Glutamatergic neuron (in vitro differentiated cells): ENCODE results near the gene CYP8B1. TPM values are rescaled to one million over a fixed set of nuclear protein-coding genes. Genes with fewer than 3 reads are reported as not detected.

Experiments used
- DNase-seq: peaks from one replicate; pipeline ENCODE4 v3.0.0; 2022
- H3K27ac Mint-ChIP-seq: one replicate; pipeline ENCODE4 v1.8.0; 2020; ENCODE audit warnings: mild to moderate bottlenecking, mixed read lengths, inconsistent platforms; ENCODE audit not compliant: unreplicated experiment
- H3K27me3 Mint-ChIP-seq: one replicate; pipeline ENCODE4 v1.8.0; 2020; ENCODE audit warnings: mild to moderate bottlenecking, moderate library complexity, mixed read lengths, inconsistent platforms; ENCODE audit not compliant: unreplicated experiment
- H3K36me3 Mint-ChIP-seq: one replicate; pipeline ENCODE4 v1.8.0; 2020; ENCODE audit warnings: mild to moderate bottlenecking, mixed read lengths, inconsistent platforms; ENCODE audit not compliant: unreplicated experiment
- H3K4me1 Mint-ChIP-seq: one replicate; pipeline ENCODE4 v1.8.0; 2020; ENCODE audit warnings: mild to moderate bottlenecking, low read depth, mixed read lengths, inconsistent platforms; ENCODE audit not compliant: unreplicated experiment
- H3K4me3 Mint-ChIP-seq: one replicate; pipeline ENCODE4 v1.8.0; 2020; ENCODE audit warnings: mild to moderate bottlenecking, mixed read lengths, inconsistent platforms; ENCODE audit not compliant: unreplicated experiment
- H3K9me3 Mint-ChIP-seq: one replicate; pipeline ENCODE4 v1.8.0; 2020; ENCODE audit warnings: mild to moderate bottlenecking, moderate library complexity, mixed read lengths, inconsistent platforms; ENCODE audit not compliant: unreplicated experiment
- CTCF ChIP-seq: fragments of 200-600 bp; sonication (generic); IDR thresholded peaks from one replicate; pipeline ENCODE4 v1.5.0; 2021; ENCODE audit not compliant: partially characterized antibody, unreplicated experiment
- total RNA-seq: library from RNA; stranded (reverse); fragmentation: NEBNext Ultra II Directional; extraction: Animal tissue kit (Norgen Biotek cat#: 25700); gene quantifications from one replicate; pipeline ENCODE4 v1.2.1, GENCODE V29; 2021; ENCODE audit not compliant: unreplicated experiment

The CYP8B1 gene
- total RNA-seq, 1 donor from 2014 or later = not detected

GRCh38 chr3:42894698-42895579 is 19.3 kb upstream of the CYP8B1 start:
- DNase-seq = no peak
- no peak overlapping the region for H3K4me3 Mint-ChIP-seq
- no peaks in the 10 kb centered on the region for H3K27me3 Mint-ChIP-seq
- TF ChIP-seq CTCF = no peak
- H3K4me1 Mint-ChIP-seq = no peaks in the 10 kb centered on the region
- no peaks in the 10 kb centered on the region for H3K9me3 Mint-ChIP-seq
- H3K27ac Mint-ChIP-seq = no peak overlapping the region
- no peaks in the 10 kb centered on the region for H3K36me3 Mint-ChIP-seq

DNA sequence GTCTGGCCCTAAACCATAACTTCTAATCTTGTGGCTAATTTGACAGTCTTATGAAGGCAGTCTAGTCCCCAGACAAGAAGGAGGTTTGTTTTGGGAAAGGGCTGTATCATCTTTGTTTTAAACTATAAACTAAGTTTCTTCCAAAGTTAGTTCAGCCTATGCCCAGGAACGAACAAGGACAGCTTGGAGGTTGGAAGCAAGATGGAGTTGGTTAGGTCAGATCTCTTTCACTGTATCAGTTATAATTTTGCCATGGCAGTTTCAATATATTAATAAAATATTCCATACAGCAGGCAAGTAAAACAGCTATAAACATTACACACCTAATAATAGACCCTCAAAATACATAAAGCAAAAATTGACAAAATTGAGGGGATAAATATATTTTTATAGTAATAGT is 17.1 kb upstream of the CYP8B1 start:
- Mint-ChIP-seq H3K4me1 (no peaks in the 10 kb centered on the region), H3K36me3 (no peaks in the 10 kb centered on the region)
- TF ChIP-seq CTCF = no peak

DNA sequence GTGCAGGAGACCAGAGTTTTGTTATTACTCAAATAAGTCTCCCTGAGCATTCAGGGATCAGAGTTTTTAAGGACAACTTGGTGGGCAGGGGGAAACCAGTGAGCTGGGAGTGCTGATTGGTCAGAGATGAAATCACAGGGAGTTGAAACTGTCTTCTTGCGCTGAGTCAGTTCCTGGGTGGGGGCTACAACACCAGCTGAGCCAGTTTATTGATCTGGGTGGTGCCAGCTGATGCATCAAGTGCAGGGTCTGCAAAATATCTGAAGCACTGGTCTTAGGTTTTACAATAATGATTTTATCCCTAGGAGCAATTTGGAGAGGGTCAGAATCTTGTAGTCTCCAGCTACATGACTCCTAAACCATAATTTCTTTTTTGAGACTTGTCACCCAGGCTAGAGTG is 16.5 kb upstream of the CYP8B1 start:
- Mint-ChIP-seq H3K4me3 (no peak overlapping the region), H3K27me3 (no peaks in the 10 kb centered on the region), H3K9me3 (no peaks in the 10 kb centered on the region), H3K36me3 (no peaks in the 10 kb centered on the region), H3K27ac (no peak overlapping the region), H3K4me1 (no peaks in the 10 kb centered on the region)
- no peak for DNase-seq
- no peak for TF ChIP-seq CTCF

More for the DNA sequence above, 17.1 kb upstream of the CYP8B1 start:
- H3K27ac Mint-ChIP-seq = no peak overlapping the region
- no peak for DNase-seq
- no peaks in the 10 kb centered on the region for H3K9me3 Mint-ChIP-seq
- no peak overlapping the region for H3K4me3 Mint-ChIP-seq
- no peaks in the 10 kb centered on the region for H3K27me3 Mint-ChIP-seq

- H3K9me3 Mint-ChIP-seq = no peaks in the 10 kb centered on the region
- H3K27ac Mint-ChIP-seq = no peak overlapping the region
These were observed 15.4 kb upstream of the CYP8B1 start for GRCh38 chr3:42891042-42891441.

More at GRCh38 chr3:42891042-42891441, 15.4 kb upstream of the CYP8B1 start:
- Mint-ChIP-seq H3K36me3 (no peaks in the 10 kb centered on the region), H3K27me3 (no peaks in the 10 kb centered on the region), H3K4me1 (no peaks in the 10 kb centered on the region), H3K4me3 (no peak overlapping the region)
- no peak for DNase-seq
- no peak for TF ChIP-seq CTCF
